NOMO-1 treated with DMSO at 0.1 percent for 48 hours (cell line): ENCODE results near the gene SSTR1.
A peak's percentile ranks its signal among the peaks of the same experiment; 100 is the strongest.

Experiments used
- DNase-seq: peaks from one replicate; lab custom pipeline; 2025; ENCODE audit not compliant: unreplicated experiment; lab: John Stamatoyannopoulos, UW

SSTR1 gene

DNA sequence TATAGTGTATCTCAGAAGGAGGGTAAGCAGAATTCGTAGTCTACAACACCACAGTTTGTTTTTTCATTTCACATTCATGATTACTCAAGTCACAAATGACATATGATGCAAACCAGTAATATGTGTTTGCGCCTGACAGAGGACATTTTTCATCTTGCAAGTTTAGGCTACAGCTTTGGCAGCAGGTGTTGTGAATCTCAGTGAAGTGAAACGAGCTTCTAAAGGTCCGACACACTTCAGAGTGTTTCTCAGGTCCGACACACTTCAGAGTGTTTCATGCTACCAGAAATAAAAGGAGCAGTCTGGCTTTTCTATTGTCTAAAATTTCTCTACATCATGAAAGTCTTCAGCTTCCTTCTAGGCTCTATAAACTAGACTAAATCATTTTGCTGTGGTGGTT, 25.5 kb downstream of the SSTR1 start:
- no peak for DNase-seq

GRCh38 chr14:38238332-38238731, 30.6 kb downstream of the SSTR1 start:
- DNase-seq, result no peak

DNA sequence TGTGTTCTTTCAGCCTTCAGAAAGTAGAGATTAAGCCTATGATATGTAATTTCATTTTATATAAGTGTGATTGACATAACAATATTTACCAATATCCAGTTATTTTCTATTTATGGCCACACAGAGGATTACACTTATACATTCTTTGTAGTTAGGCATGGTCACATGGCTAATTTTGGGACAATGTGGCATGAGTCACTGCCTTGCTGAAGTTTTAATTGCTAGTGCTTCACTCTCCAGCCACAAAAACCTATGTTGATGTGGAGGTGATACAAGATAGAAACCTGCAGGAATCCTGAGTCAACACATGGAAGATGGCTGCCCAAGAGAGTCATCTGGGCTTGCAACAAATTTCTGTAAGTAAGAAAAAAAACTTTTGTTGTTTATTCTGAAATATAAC, 31.2 kb downstream of the SSTR1 start:
- DNase-seq, result no peak

DNA sequence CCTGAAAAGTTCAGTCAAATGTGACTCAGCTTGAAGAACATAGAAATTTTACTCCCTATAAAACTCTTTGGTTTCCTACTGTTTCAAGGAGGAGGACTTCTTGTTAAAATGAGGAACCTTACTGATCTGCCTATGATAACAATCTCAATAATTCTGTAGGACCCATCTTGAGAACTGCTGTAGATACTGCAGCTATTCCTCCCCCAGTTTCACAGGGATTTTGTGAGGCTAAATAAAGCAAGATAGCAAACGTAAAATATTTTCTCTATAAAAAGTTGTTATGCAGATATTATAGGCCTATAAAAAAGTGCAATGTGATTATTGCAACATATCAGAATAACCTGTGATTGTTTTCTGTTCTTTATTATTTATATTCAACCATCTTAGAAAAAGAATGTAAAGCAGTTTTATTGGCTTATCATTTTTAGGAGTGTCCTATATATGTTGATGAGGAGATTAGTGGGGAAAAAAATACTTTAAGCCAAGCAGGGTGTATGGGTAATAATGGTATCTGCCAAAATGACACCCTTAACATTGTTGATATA, 36.1 kb downstream of the SSTR1 start:
- DNase-seq, result no peak

- no peak for DNase-seq
Observed at GRCh38 chr14:38248321-38249028, 40.8 kb downstream of the SSTR1 start.

- no peak for DNase-seq
Observed at GRCh38 chr14:38250331-38250730, 42.6 kb downstream of the SSTR1 start.

GRCh38 chr14:38252066-38252710, 44.5 kb downstream of the SSTR1 start:
- no peak for DNase-seq

GRCh38 chr14:38253676-38254075, 46.0 kb downstream of the SSTR1 start:
- DNase-seq, result no peak

DNA sequence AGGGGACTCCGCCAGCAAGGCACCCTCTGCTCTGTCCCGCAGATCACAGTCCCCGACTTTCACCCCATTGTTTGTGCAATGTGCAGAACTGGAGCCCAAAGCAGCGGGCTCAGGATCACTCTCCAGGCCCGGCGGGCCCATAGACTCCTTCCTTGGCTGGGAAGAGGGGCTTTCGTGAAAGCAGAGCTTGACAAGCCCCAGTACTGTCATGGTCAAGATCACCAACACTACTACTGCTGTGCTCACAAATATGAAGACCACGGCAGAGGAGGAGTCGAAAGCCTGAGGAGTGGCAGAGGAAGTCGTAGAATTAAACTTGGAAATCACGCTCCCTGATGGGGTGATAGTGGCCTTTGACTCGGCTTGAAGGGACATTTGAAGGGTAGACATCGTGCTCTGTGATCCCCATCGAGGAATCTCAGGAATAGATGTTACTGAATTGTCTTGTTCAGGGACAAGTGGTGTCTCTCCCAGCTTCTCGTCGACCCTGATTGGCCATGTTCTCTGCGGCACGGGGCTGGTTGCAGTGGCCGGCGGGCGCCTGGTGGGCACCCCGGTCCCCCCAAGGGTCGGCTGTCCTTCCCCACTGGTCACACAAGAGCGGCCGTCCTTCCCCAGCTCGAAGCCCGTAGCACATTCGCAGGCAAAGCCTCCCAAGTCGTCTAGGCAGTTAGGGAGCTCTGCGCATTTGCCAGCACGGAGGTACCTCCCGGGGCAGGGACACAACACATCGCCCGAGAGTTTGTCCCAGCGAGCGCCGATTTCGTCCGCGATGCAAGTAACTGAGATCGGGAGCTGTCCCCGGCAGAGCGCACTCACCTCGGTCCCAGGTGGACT, 47.1 kb downstream of the SSTR1 start:
- no peak for DNase-seq

- no peak for DNase-seq
Observed at GRCh38 chr14:38255408-38255672, 47.6 kb downstream of the SSTR1 start.

GRCh38 chr14:38255673-38256532, 48.2 kb downstream of the SSTR1 start, which contains the start of gene CLEC14A:
CLEC14A (minus strand) TSS chr14:38256093; CDS start chr14:38256022, 71 bp downstream.
- no peak for DNase-seq

DNA sequence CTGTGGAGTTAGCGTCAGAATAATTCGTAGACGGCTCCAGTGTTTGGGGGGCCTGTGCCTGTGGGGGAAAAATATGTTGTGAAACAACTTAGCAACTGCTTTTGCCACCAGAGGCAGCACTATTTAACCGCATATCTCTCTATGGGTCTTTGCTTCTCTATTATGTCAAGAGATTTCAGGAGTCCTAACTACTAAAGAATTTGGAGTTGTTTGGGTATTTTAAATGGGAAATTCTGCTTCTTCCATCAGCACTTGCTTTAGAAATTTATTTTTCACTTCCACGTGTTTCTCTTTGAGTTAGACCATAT, 48.8 kb downstream of the SSTR1 start:
- no peak for DNase-seq

- no peak for DNase-seq
Observed at GRCh38 chr14:38257507-38257906, 49.8 kb downstream of the SSTR1 start.

DNA sequence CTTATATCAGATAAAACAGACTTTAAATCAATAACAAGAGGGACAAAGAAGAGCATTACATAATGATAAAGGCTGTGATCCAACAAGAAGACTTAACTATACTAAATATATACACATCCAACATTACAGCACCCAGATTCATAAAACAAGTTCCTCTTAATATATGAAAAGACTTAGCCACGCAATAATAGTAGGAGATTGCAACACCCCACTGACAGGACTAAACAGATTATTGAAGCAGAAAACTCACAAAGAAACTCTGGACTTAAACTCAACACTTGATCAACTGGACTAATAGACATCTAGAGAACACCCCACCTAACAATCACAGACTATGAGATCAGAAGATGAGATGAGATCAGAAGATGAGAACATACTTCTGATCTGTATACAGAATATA, 53.9 kb downstream of the SSTR1 start:
- peak; percentile 4 for DNase-seq
